WERI-Rb-1 (cell line): Measurements from ENCODE around the gene CEACAM21.

ENCODE experiments used
- DNase-seq: peaks from one replicate; pipeline ENCODE4 v3.0.0-alpha.2; 2020
- H3K27ac ChIP-seq: fragments of 250-450 bp; sonication (Bioruptor Pico); 2 replicates; pipeline ENCODE4 v1.5.1; 2020; ENCODE audit warnings: mild to moderate bottlenecking, moderate library complexity
- H3K27me3 ChIP-seq: fragments of 250-450 bp; sonication (Bioruptor Pico); 2 replicates; pipeline ENCODE4 v1.5.1; 2021; ENCODE audit warnings: mild to moderate bottlenecking, low read depth, moderate library complexity; ENCODE audit not compliant: insufficient read depth, severe bottlenecking
- H3K36me3 ChIP-seq: fragments of 250-450 bp; sonication (Bioruptor Pico); 2 replicates; pipeline ENCODE4 v1.5.1; 2020; ENCODE audit warnings: mild to moderate bottlenecking, moderate library complexity
- H3K4me3 ChIP-seq: 2 replicates; pipeline ENCODE4 v1.5.1; 2011; ENCODE audit warnings: low read depth, mild to moderate bottlenecking, control low read depth, low read length
- H3K9me3 ChIP-seq: fragments of 250-450 bp; sonication (Bioruptor Pico); 2 replicates; pipeline ENCODE4 v1.5.1; 2021; ENCODE audit warnings: mild to moderate bottlenecking, moderate library complexity; ENCODE audit not compliant: severe bottlenecking
- TF ChIP-seq, protein P1 (sequence below): IDR thresholded peaks from 2 replicates; pipeline ENCODE4 v1.5.1; 2011; ENCODE audit warnings: low read depth, mild to moderate bottlenecking, control low read depth, inconsistent platforms, low read length

CEACAM21 gene

DNA sequence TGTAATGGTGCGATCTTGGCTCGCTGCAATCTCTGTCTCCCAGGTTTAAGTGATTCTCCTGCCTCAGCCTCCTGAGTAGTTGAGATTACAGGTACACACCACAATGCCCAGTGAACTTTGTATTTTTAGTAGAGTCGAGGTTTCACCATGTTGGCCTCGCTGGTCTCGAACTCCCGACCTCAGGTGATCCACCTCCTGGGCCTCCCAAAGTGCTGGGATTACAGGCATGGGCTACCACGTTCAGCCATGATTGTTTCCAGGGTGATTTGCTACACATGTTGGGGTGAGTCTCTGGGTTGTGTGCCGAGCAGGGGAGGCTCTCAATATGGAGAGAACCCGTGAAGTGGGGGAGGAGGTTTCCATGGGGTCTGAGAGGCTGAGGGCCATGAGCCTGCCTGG, 24.8 kb upstream of the CEACAM21 start:
- peaks cover 9% of the 10 kb centered on the region for H3K9me3 ChIP-seq
- H3K27me3 ChIP-seq, result no peaks in the 10 kb centered on the region
- H3K27ac ChIP-seq, result no peak overlapping the region
- no peaks in the 10 kb centered on the region for H3K36me3 ChIP-seq
- TF ChIP-seq, protein P1, sequence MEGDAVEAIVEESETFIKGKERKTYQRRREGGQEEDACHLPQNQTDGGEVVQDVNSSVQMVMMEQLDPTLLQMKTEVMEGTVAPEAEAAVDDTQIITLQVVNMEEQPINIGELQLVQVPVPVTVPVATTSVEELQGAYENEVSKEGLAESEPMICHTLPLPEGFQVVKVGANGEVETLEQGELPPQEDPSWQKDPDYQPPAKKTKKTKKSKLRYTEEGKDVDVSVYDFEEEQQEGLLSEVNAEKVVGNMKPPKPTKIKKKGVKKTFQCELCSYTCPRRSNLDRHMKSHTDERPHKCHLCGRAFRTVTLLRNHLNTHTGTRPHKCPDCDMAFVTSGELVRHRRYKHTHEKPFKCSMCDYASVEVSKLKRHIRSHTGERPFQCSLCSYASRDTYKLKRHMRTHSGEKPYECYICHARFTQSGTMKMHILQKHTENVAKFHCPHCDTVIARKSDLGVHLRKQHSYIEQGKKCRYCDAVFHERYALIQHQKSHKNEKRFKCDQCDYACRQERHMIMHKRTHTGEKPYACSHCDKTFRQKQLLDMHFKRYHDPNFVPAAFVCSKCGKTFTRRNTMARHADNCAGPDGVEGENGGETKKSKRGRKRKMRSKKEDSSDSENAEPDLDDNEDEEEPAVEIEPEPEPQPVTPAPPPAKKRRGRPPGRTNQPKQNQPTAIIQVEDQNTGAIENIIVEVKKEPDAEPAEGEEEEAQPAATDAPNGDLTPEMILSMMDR, result no peak
- no peak for DNase-seq
- no peak overlapping the region for H3K4me3 ChIP-seq

DNA sequence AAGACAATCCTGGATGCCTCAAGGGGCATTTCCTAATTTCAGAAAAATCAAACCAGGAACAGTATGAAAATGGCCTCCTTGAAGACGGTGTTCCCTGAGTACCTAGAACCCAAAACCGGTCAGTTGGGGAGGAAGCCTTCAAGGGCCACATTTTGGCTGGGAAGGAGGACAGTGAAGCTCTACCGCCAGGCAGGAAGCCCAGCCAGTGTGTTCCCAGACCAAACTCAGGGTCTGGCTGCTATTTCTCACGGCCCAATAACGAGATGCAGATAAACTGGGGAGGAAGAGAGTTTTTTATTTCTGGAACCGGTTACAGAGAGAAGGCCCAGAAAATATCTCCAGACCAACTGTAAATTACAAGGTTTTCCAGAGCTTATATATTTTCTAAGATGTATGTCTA, 24.3 kb upstream of the CEACAM21 start:
- H3K27ac ChIP-seq, result no peak overlapping the region
- peaks cover 9% of the 10 kb centered on the region for H3K9me3 ChIP-seq
- no peak for DNase-seq
- TF ChIP-seq, protein P1, result no peak
- no peak overlapping the region for H3K4me3 ChIP-seq
- H3K27me3 ChIP-seq, result no peaks in the 10 kb centered on the region
- H3K36me3 ChIP-seq, result no peaks in the 10 kb centered on the region

- TF ChIP-seq, protein P1, result no peak
- Histone ChIP-seq H3K36me3 (no peaks in the 10 kb centered on the region), H3K27me3 (no peaks in the 10 kb centered on the region), H3K27ac (no peak overlapping the region), H3K9me3 (peaks cover 9% of the 10 kb centered on the region), H3K4me3 (no peak overlapping the region)
- DNase-seq, result no peak
These were observed 23.4 kb upstream of the CEACAM21 start for GRCh38 chr19:41552558-41552957.

GRCh38 chr19:41553804-41554203, 22.2 kb upstream of the CEACAM21 start:
- no peak overlapping the region for H3K4me3 ChIP-seq
- DNase-seq, result no peak
- TF ChIP-seq, protein P1, result no peak
- H3K36me3 ChIP-seq, result no peaks in the 10 kb centered on the region
- no peak overlapping the region for H3K27ac ChIP-seq
- peaks cover 9% of the 10 kb centered on the region for H3K9me3 ChIP-seq
- H3K27me3 ChIP-seq, result no peaks in the 10 kb centered on the region

- Histone ChIP-seq H3K36me3 (no peaks in the 10 kb centered on the region), H3K27ac (no peak overlapping the region), H3K27me3 (no peaks in the 10 kb centered on the region), H3K9me3 (peaks cover 9% of the 10 kb centered on the region), H3K4me3 (no peak overlapping the region)
- no peak for DNase-seq
- TF ChIP-seq, protein P1, result no peak
These were observed 21.1 kb upstream of the CEACAM21 start for GRCh38 chr19:41554907-41555306.

GRCh38 chr19:41555748-41556147, 20.2 kb upstream of the CEACAM21 start:
- H3K36me3 ChIP-seq, result no peaks in the 10 kb centered on the region
- no peak for DNase-seq
- H3K27me3 ChIP-seq, result no peaks in the 10 kb centered on the region
- H3K4me3 ChIP-seq, result no peak overlapping the region
- H3K9me3 ChIP-seq, result peaks cover 9% of the 10 kb centered on the region
- no peak overlapping the region for H3K27ac ChIP-seq
- TF ChIP-seq, protein P1, result no peak
